ENCODE data around the gene SPO11.

DNA sequence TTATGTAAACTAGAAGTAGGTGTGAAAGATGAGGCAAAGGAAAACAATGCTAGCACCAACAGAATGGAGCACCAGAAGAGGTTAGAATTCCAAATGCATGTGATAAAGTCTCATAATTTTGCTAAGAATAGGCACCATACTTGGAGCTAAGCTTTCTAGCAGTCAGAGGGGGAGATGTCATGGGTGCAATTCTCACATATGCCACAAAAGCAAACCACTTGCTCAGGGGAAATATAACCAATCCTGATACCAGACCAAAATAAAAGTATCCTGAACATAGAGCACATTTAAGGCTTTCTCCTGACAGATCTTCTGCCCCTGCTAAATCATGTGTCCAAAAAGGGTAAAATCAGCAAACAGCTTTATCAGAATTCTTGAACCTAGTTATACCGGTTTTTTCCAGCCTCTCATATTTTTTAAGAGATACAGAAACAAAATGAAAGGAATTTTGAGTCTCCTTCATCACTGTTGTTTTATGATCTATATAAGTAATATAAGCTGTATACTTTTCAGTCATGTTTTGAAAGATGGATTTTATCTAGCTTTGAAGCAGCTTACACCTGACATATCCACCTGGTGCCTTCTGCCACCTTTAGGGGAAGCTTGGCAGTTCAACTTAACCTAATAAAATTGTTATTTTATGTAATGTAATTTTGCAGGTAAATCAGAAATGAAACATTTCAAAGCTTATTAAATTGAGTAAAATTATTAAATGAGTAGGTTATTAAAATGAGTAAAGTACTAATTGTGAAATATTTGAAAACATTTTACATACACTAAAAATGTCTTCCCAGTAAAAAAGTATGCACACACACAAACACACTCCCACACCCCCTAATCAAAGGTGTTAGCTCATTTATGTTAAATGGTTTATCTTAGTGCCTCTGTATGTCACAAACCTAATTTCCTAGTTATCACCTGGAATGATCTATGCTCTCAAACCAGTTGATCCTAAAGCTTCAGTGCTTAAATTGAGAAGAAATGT lies 2.8 kb downstream of the SPO11 start:
- TF ChIP-seq EZH2 (IDR thresholded peaks at IDR 0.05) (no peak), POLR2AphosphoS5 (IDR thresholded peaks at IDR 0.05; ENCODE audit: borderline replicate concordance, low read depth, low read length) (no peak), FOXP2 (optimal IDR thresholded peaks at IDR 0.05; ENCODE audit: control extremely low read depth, extremely low read length, insufficient read depth) (no peak)
